HL-60/S4 (cell line): ENCODE measurements around the gene THOC2.
"Not testable (repeated sequence)": the region's sequence is repeated elsewhere in the genome, so short reads cannot be mapped to it uniquely, and the experiment has no call there.

Experiments
- in situ Hi-C: fragments of 300-500 bp; cut with MboI; formaldehyde crosslinking; loops from 2 replicates; pipeline ENCODE4 v1.14.3; 2022; ENCODE audit warnings: low sequenced_read_pairs

The THOC2 gene

GRCh38 chrX:123738378-123738940 lies 5.6 kb upstream of the THOC2 start:
- in situ Hi-C loops: no loop called here

- in situ Hi-C loops: no loop called here
Measured at GRCh38 chrX:123736333-123736921, 3.6 kb upstream of the THOC2 start.

- in situ Hi-C loops: not testable (repeated sequence)
Measured at GRCh38 chrX:123735137-123735536, 2.3 kb upstream of the THOC2 start.

- in situ Hi-C loops: not testable (repeated sequence)
Measured at GRCh38 chrX:123734079-123734478, 1.2 kb upstream of the THOC2 start.

- in situ Hi-C loops: no loop called here
Measured at GRCh38 chrX:123731987-123732669, 724 bp downstream of the THOC2 start.

- in situ Hi-C loops: no loop called here
Measured at GRCh38 chrX:123731258-123731986, 1.4 kb downstream of the THOC2 start.

- in situ Hi-C loops: no loop called here
Measured at GRCh38 chrX:123728554-123728953, 4.3 kb downstream of the THOC2 start.

GRCh38 chrX:123728016-123728415 lies 4.8 kb downstream of the THOC2 start:
- in situ Hi-C loops: no loop called here

- in situ Hi-C loops: not testable (repeated sequence)
Measured at GRCh38 chrX:123722193-123722592, 10.7 kb downstream of the THOC2 start.

GRCh38 chrX:123720486-123720885 lies 12.4 kb downstream of the THOC2 start:
- in situ Hi-C loops: no loop called here

- in situ Hi-C loops: no loop called here
Measured at GRCh38 chrX:123713841-123714240, 19.0 kb downstream of the THOC2 start.

GRCh38 chrX:123713434-123713833 lies 19.4 kb downstream of the THOC2 start:
- in situ Hi-C loops: no loop called here

GRCh38 chrX:123711201-123711600 lies 21.7 kb downstream of the THOC2 start:
- in situ Hi-C loops: not testable (repeated sequence)

GRCh38 chrX:123704781-123705180 lies 28.1 kb downstream of the THOC2 start:
- in situ Hi-C loops: no loop called here

GRCh38 chrX:123698979-123699520 lies 33.8 kb downstream of the THOC2 start:
- in situ Hi-C loops: no loop called here

- in situ Hi-C loops: no loop called here
Measured at GRCh38 chrX:123696334-123696733, 36.5 kb downstream of the THOC2 start.

GRCh38 chrX:123695242-123695641 lies 37.6 kb downstream of the THOC2 start:
- in situ Hi-C loops: no loop called here

- in situ Hi-C loops: no loop called here
Measured at GRCh38 chrX:123691776-123692175, 41.1 kb downstream of the THOC2 start.

GRCh38 chrX:123688524-123688923 lies 44.3 kb downstream of the THOC2 start:
- in situ Hi-C loops: no loop called here

GRCh38 chrX:123685232-123685631 lies 47.6 kb downstream of the THOC2 start:
- in situ Hi-C loops: no loop called here

- in situ Hi-C loops: no loop called here
Measured at GRCh38 chrX:123682186-123682585, 50.7 kb downstream of the THOC2 start.
